Hematopoietic multipotent progenitor cell treated with erythropoietin and hydrocortisone succinate and interleukin-3 and kit ligand, for 8 days (in vitro differentiated cells): Measurements from ENCODE around the gene SFXN2.
"Not testable (repeated sequence)": the region's sequence is repeated elsewhere in the genome, so short reads cannot be mapped to it uniquely, and the experiment has no call there.

Experiments used
- DNase-seq: peaks from one replicate; pipeline ENCODE4 v3.0.0-alpha.2; 2015

SFXN2 gene

GRCh38 chr10:102682416-102682815 is 32.0 kb upstream of the SFXN2 start:
- no peak for DNase-seq

- no peak for DNase-seq
Observed at GRCh38 chr10:102682981-102683380, 31.5 kb upstream of the SFXN2 start.

GRCh38 chr10:102683736-102684135 is 30.7 kb upstream of the SFXN2 start:
- no peak for DNase-seq

- DNase-seq = no peak
Observed at GRCh38 chr10:102691285-102692066, 23.0 kb upstream of the SFXN2 start.

- DNase-seq = not testable (repeated sequence)
Observed at GRCh38 chr10:102695401-102695800, 19.0 kb upstream of the SFXN2 start.

- DNase-seq = no peak
Observed at GRCh38 chr10:102696736-102697135, 17.7 kb upstream of the SFXN2 start.

- DNase-seq = no peak
Observed at GRCh38 chr10:102698894-102699293, 15.5 kb upstream of the SFXN2 start.

GRCh38 chr10:102701272-102701671 is 13.2 kb upstream of the SFXN2 start:
- DNase-seq = no peak

GRCh38 chr10:102701796-102702195 is 12.6 kb upstream of the SFXN2 start:
- DNase-seq = no peak

GRCh38 chr10:102702742-102703141 is 11.7 kb upstream of the SFXN2 start:
- no peak for DNase-seq

- DNase-seq = no peak
Observed at GRCh38 chr10:102704915-102705314, 9.5 kb upstream of the SFXN2 start.

GRCh38 chr10:102705531-102705930 is 8.9 kb upstream of the SFXN2 start:
- no peak for DNase-seq

- peak; percentile 48 for DNase-seq
Observed at GRCh38 chr10:102710609-102711008, 3.8 kb upstream of the SFXN2 start.

GRCh38 chr10:102712089-102712488 is 2.3 kb upstream of the SFXN2 start:
- DNase-seq = no peak

- peak; percentile 38 for DNase-seq
Observed at GRCh38 chr10:102712843-102713538, 1.4 kb upstream of the SFXN2 start.

GRCh38 chr10:102713539-102713813 is 960 bp upstream of the SFXN2 start:
- no peak for DNase-seq

- DNase-seq = peak; percentile 98
Observed at GRCh38 chr10:102713814-102714620, 419 bp upstream of the SFXN2 start, which contains the start of gene ARL3. ARL3 (minus strand) TSS chr10:102714397; CDS start chr10:102714275, 122 bp downstream.

- DNase-seq = no peak
Observed at GRCh38 chr10:102715880-102716279, 1.4 kb downstream of the SFXN2 start.

GRCh38 chr10:102716900-102717565 is 2.6 kb downstream of the SFXN2 start:
- not testable (repeated sequence) for DNase-seq

- peak; percentile 48 for DNase-seq
Observed at GRCh38 chr10:102718220-102718619, 3.8 kb downstream of the SFXN2 start.

- no peak for DNase-seq
Observed at GRCh38 chr10:102720337-102720736, 5.9 kb downstream of the SFXN2 start.

GRCh38 chr10:102720775-102721301 is 6.4 kb downstream of the SFXN2 start:
- no peak for DNase-seq

- no peak for DNase-seq
Observed at GRCh38 chr10:102721954-102722353, 7.5 kb downstream of the SFXN2 start.
